CD4-positive, alpha-beta T cell (primary cell): ENCODE measurements around the gene XPA. TPM values are rescaled to one million over a fixed set of nuclear protein-coding genes. Genes with fewer than 3 reads are reported as not detected.

Source experiments
- ATAC-seq: fragments of 200-7000 bp; cut with Tn5 transposase; one replicate; pipeline ENCODE4 v1.10.0; 2022; ENCODE audit warnings: mild to moderate bottlenecking; ENCODE audit not compliant: poor library complexity
- CTCF ChIA-PET: fragments of 350-600 bp; sonication (Branson Sonifier 250); formaldehyde crosslinking; loops from one replicate; lab custom pipeline; 2021; ENCODE audit warnings: antibody characterized with exemption, inconsistent platforms; lab: Charles Lee
- POLR2A ChIA-PET: fragments of 350-600 bp; sonication (Branson Sonifier 250); formaldehyde crosslinking; loops from one replicate; lab custom pipeline; 2021; ENCODE audit warnings: antibody characterized with exemption, inconsistent platforms; lab: Charles Lee
- DNase-seq, 14 experiments: peaks; one replicate each; pipeline ENCODE4 v3.0.0-alpha.2; 2013 to 2020; ENCODE audit warnings: mixed read lengths in 2 of 14
- H3K27ac ChIP-seq, 2 donors: one replicate each; pipeline versions ENCODE4 v1.5.1 to v1.7.0; 2013; ENCODE audit warnings: low read length in 2 of 2, low read depth in 1 of 2, mild to moderate bottlenecking in 1 of 2
- H3K27me3 ChIP-seq, 2 experiments: 1 replicate in 1 of 2; 2 replicates in 1 of 2; pipeline versions ENCODE4 v1.6.1 to v1.7.0; 2013; ENCODE audit warnings: low read length in 2 of 2, control low read depth in 1 of 2, mild to moderate bottlenecking in 1 of 2, moderate library complexity in 1 of 2; ENCODE audit not compliant: insufficient read depth in 2 of 2, control insufficient read depth in 1 of 2
- H3K36me3 ChIP-seq: one replicate; pipeline ENCODE4 v1.6.1; 2013; ENCODE audit warnings: low read length, control low read depth; ENCODE audit not compliant: insufficient read depth
- H3K4me1 ChIP-seq: one replicate; pipeline ENCODE4 v1.6.1; 2013; ENCODE audit warnings: low read length, control low read depth; ENCODE audit not compliant: insufficient read depth
- H3K4me3 ChIP-seq: one replicate; pipeline ENCODE4 v1.5.1; 2013; ENCODE audit warnings: mild to moderate bottlenecking, low read length, moderate library complexity
- H3K9me3 ChIP-seq, 2 experiments: 1 replicate in 1 of 2; 2 replicates in 1 of 2; pipeline versions ENCODE4 v1.6.1 to v1.7.0; 2013; ENCODE audit warnings: low read length in 2 of 2, mild to moderate bottlenecking in 2 of 2, control low read depth in 1 of 2, moderate library complexity in 1 of 2; ENCODE audit not compliant: control insufficient read depth in 1 of 2, insufficient read depth in 1 of 2
- H3K27ac Mint-ChIP-seq: one replicate; pipeline ENCODE4 v1.8.0; 2020; ENCODE audit warnings: mixed read lengths
- H3K27me3 Mint-ChIP-seq: one replicate; pipeline ENCODE4 v1.8.0; 2021; ENCODE audit warnings: mixed read lengths
- H3K36me3 Mint-ChIP-seq: one replicate; pipeline ENCODE4 v1.8.0; 2021; ENCODE audit warnings: low read depth, mixed read lengths
- H3K4me1 Mint-ChIP-seq: one replicate; pipeline ENCODE4 v1.8.0; 2021; ENCODE audit warnings: low read depth, mixed read lengths
- H3K4me3 Mint-ChIP-seq: one replicate; pipeline ENCODE4 v1.8.0; 2020; ENCODE audit warnings: mild to moderate bottlenecking, mixed read lengths
- H3K9me3 Mint-ChIP-seq: one replicate; pipeline ENCODE4 v1.8.0; 2020; ENCODE audit warnings: mixed read lengths
- intact Hi-C, 2 experiments: fragments of 100-400 bp; cut with DNase I in 1 of 2; cut with micrococcal nuclease in 1 of 2; formaldehyde crosslinking; loops; one replicate each; pipeline versions ENCODE4 v1.15.1 to v1.9.0; 2023 to 2025; cut with DNase I, micrococcal nuclease
- total RNA-seq, 174 experiments: library from RNA in 2 of 174; stranded (reverse) in 2 of 174; gene quantifications; one replicate each; pipeline ENCODE4 v1.2.3 and lab custom pipeline; 2021 to 2026
- TF ChIP-seq, protein P1 (sequence below): fragments of 200-600 bp; IDR thresholded peaks from one replicate; pipeline ENCODE4 v1.8.0; 2022; ENCODE audit warnings: antibody characterized with exemption, mild to moderate bottlenecking

XPA gene
- total RNA-seq, 2 experiments from 2014 or later: 20.2 to 23.3 TPM

DNA sequence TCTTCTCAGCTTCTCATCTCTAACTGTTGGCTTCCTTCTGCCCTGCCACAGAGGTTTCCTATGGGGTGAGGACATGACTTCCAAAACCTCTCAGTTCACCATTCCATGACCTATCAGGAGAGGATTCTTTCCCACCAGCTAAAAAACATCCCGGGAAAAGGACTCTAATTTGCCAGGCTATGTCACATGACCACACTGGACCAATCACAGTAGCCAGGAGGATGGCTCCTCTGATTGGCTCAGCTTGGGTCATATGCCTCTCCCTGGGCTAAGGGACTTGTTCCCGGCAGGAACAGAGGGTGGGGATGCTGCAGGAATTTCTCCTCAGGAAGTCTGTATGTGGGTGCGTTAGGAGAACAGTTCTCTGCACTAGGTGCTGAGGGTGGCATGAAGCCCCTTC lies 40.3 kb upstream of the XPA start:
- Histone ChIP-seq H3K27ac (no peak overlapping the region), H3K27me3 (peaks cover 29 to 39% of the 10 kb centered on the region in 2 experiments), H3K36me3 (no peaks in the 10 kb centered on the region), H3K4me1 (peaks cover 10% of the 10 kb centered on the region), H3K9me3 (peaks cover under 1 to 15% of the 10 kb centered on the region in 2 experiments), H3K4me3 (no peak overlapping the region)
- H3K4me3 Mint-ChIP-seq: no peak overlapping the region
- DNase-seq (no peak), ATAC-seq (no peak)
- no peaks in the 10 kb centered on the region for H3K9me3 Mint-ChIP-seq
- TF ChIP-seq, protein P1, sequence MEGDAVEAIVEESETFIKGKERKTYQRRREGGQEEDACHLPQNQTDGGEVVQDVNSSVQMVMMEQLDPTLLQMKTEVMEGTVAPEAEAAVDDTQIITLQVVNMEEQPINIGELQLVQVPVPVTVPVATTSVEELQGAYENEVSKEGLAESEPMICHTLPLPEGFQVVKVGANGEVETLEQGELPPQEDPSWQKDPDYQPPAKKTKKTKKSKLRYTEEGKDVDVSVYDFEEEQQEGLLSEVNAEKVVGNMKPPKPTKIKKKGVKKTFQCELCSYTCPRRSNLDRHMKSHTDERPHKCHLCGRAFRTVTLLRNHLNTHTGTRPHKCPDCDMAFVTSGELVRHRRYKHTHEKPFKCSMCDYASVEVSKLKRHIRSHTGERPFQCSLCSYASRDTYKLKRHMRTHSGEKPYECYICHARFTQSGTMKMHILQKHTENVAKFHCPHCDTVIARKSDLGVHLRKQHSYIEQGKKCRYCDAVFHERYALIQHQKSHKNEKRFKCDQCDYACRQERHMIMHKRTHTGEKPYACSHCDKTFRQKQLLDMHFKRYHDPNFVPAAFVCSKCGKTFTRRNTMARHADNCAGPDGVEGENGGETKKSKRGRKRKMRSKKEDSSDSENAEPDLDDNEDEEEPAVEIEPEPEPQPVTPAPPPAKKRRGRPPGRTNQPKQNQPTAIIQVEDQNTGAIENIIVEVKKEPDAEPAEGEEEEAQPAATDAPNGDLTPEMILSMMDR: no peak
- POLR2A ChIA-PET: no interaction called here
- intact Hi-C loops: no loop called here
- no peak overlapping the region for H3K27ac Mint-ChIP-seq
- CTCF ChIA-PET: no interaction called here
- peaks cover 80% of the 10 kb centered on the region for H3K27me3 Mint-ChIP-seq
- no peaks in the 10 kb centered on the region for H3K36me3 Mint-ChIP-seq
- peaks cover 6% of the 10 kb centered on the region for H3K4me1 Mint-ChIP-seq

- ChIA-PET CTCF (no interaction called here), POLR2A (interaction anchor here (0.6 kb wide), 1 partner anchor 63 kb away, joined by 3 read pairs; no protein-coding TSS in a partner anchor)
- Mint-ChIP-seq H3K36me3 (no peaks in the 10 kb centered on the region), H3K4me3 (no peak overlapping the region), H3K4me1 (no peaks in the 10 kb centered on the region), H3K27ac (no peak overlapping the region), H3K9me3 (no peaks in the 10 kb centered on the region), H3K27me3 (peaks cover 62% of the 10 kb centered on the region)
- ATAC-seq (no peak), DNase-seq (no peak)
- intact Hi-C loops: no loop called here
- Histone ChIP-seq H3K27me3 (peaks cover 11 to 22% of the 10 kb centered on the region in 2 experiments), H3K4me1 (no peaks in the 10 kb centered on the region), H3K36me3 (no peaks in the 10 kb centered on the region), H3K4me3 (no peak overlapping the region), H3K27ac (no peak overlapping the region), H3K9me3 (no peaks in the 10 kb centered on the region)
- TF ChIP-seq, protein P1: no peak
Observed at GRCh38 chr9:97735070-97735600, 38.0 kb upstream of the XPA start.

- Histone ChIP-seq H3K36me3 (no peaks in the 10 kb centered on the region), H3K4me1 (no peaks in the 10 kb centered on the region), H3K9me3 (no peaks in the 10 kb centered on the region), H3K27ac (no peak overlapping the region), H3K4me3 (no peak overlapping the region), H3K27me3 (no peaks in the 10 kb centered on the region)
- no peaks in the 10 kb centered on the region for H3K9me3 Mint-ChIP-seq
- TF ChIP-seq, protein P1: no peak
- H3K4me3 Mint-ChIP-seq: no peak overlapping the region
- H3K27me3 Mint-ChIP-seq: peaks cover 12% of the 10 kb centered on the region
- ATAC-seq (no peak), DNase-seq (no peak)
- no peaks in the 10 kb centered on the region for H3K4me1 Mint-ChIP-seq
- no peaks in the 10 kb centered on the region for H3K36me3 Mint-ChIP-seq
- CTCF ChIA-PET: no interaction called here
- intact Hi-C loops: no loop called here
- no peak overlapping the region for H3K27ac Mint-ChIP-seq
- POLR2A ChIA-PET: no interaction called here
Observed at GRCh38 chr9:97726716-97727115, 29.6 kb upstream of the XPA start.
